Prostate gland (tissue), 2 donors: ENCODE data around the gene RNPEPL1. TPM values are rescaled to one million over a fixed set of nuclear protein-coding genes. Genes with fewer than 3 reads are reported as not detected.

Source experiments
- DNase-seq: peaks from one replicate; pipeline ENCODE4 v3.0.0-alpha.2; 2019; ENCODE audit warnings: low spot score
- H3K27ac ChIP-seq, 2 donors: fragments of 200-600 bp; sonication (generic); 2 replicates each; pipeline ENCODE4 v1.5.1; 2017 to 2019
- H3K27me3 ChIP-seq: fragments of 200-600 bp; sonication (generic); replicated peaks from 2 replicates; pipeline ENCODE4 v1.5.1; 2019; ENCODE audit not compliant: insufficient read depth
- H3K36me3 ChIP-seq, 2 donors: fragments of 200-600 bp; sonication (generic); 1 replicate in 1 of 2; 2 replicates in 1 of 2; pipeline versions ENCODE4 v1.5.1 to v1.8.1; 2017 to 2019
- H3K4me1 ChIP-seq: fragments of 200-600 bp; sonication (generic); replicated peaks from 2 replicates; pipeline ENCODE4 v1.5.1; 2019
- H3K4me3 ChIP-seq, 2 donors: fragments of 200-600 bp; sonication (generic); 2 replicates each; pipeline ENCODE4 v1.5.1; 2017 to 2019
- H3K9me3 ChIP-seq: fragments of 200-600 bp; sonication (generic); 2 replicates; pipeline ENCODE4 v1.5.1; 2017
- CTCF ChIP-seq, 4 experiments: fragments of 200-600 bp in 2 of 4; fragments of 450-650 bp in 2 of 4; sonication (generic) in 2 of 4; IDR thresholded peaks; 1 replicate in 3 of 4; 2 replicates in 1 of 4; pipeline ENCODE4 v1.5.1; 2016 to 2019; ENCODE audit warnings: antibody characterized with exemption in 4 of 4, mild to moderate bottlenecking in 2 of 4, moderate library complexity in 2 of 4
- POLR2A ChIP-seq: fragments of 450-650 bp; IDR thresholded peaks from one replicate; pipeline ENCODE4 v1.6.1; 2016; ENCODE audit warnings: antibody characterized with exemption, mild to moderate bottlenecking
- POLR2AphosphoS5 ChIP-seq: sonication (generic); formaldehyde crosslinking; IDR thresholded peaks from one replicate; pipeline ENCODE4 v1.6.1; 2017; ENCODE audit warnings: antibody characterized with exemption
- WGBS: methylation state at CpG from one replicate; pipeline ENCODE4 v1.1.5; 2018; 5-methylcytosine and 5-hydroxymethylcytosine counted together
- intact Hi-C: fragments of 100-400 bp; cut with DNase I; formaldehyde crosslinking; loops from one replicate; pipeline ENCODE4 v1.14.2; 2022
- total RNA-seq, 2 donors: library from RNA; depleted of rRNA; stranded (reverse); fragments of >200 nt; gene quantifications; one replicate each; pipeline ENCODE4 v1.1.0, GENCODE V29; 2016

RNPEPL1 gene
- total RNA-seq, 2 donors from 2014 or later: 36.9 to 94.7 TPM

- WGBS: 93% methylated on average over 7 of the region's 7 CpGs
Measured at GRCh38 chr2:240553956-240554480, 14.3 kb upstream of the RNPEPL1 start.

GRCh38 chr2:240554767-240555493 is 13.4 kb upstream of the RNPEPL1 start:
- intact Hi-C loops: no loop called here
- Histone ChIP-seq H3K27me3 (no peaks in the 10 kb centered on the region), H3K27ac (no peak overlapping the region), H3K4me3 (no peak overlapping the region), H3K9me3 (no peaks in the 10 kb centered on the region), H3K36me3 (no peaks in the 10 kb centered on the region), H3K4me1 (peaks cover 6% of the 10 kb centered on the region)
- 91% methylated on average over 17 of the region's 17 CpGs for WGBS
- TF ChIP-seq POLR2AphosphoS5 (no peak), CTCF (IDR thresholded peaks at IDR 0.05) (no peak), POLR2A (no peak)
- peak; percentile 2 for DNase-seq

More at GRCh38 chr2:240553956-240554480, 14.3 kb upstream of the RNPEPL1 start:
- Histone ChIP-seq H3K36me3 (no peaks in the 10 kb centered on the region), H3K27me3 (no peaks in the 10 kb centered on the region), H3K27ac (no peak overlapping the region), H3K4me1 (peaks cover 6% of the 10 kb centered on the region), H3K9me3 (no peaks in the 10 kb centered on the region), H3K4me3 (no peak overlapping the region)
- no peak for TF ChIP-seq POLR2A
- TF ChIP-seq POLR2AphosphoS5: no peak
- TF ChIP-seq CTCF (IDR thresholded peaks at IDR 0.05): no peak
- intact Hi-C loops: no loop called here
- DNase-seq: peak; percentile 2

GRCh38 chr2:240555541-240556250 is 12.6 kb upstream of the RNPEPL1 start:
- H3K4me3 ChIP-seq: no peak overlapping the region

GRCh38 chr2:240556553-240557100 is 11.7 kb upstream of the RNPEPL1 start:
- no peaks in the 10 kb centered on the region for H3K9me3 ChIP-seq
- no peaks in the 10 kb centered on the region for H3K36me3 ChIP-seq
- DNase-seq: peak; percentile 5
- H3K27me3 ChIP-seq: no peaks in the 10 kb centered on the region
- peaks cover 11% of the 10 kb centered on the region for H3K4me1 ChIP-seq
- TF ChIP-seq POLR2AphosphoS5 (no peak), POLR2A (no peak), CTCF (IDR thresholded peaks at IDR 0.05) (peak in 2 of 4 experiments; percentile 25 to 37)
- intact Hi-C loops: no loop called here
- H3K27ac ChIP-seq: no peak overlapping the region
- 56% methylated on average over 9 of the region's 9 CpGs for WGBS
- H3K4me3 ChIP-seq: no peak overlapping the region

More at GRCh38 chr2:240555541-240556250, 12.6 kb upstream of the RNPEPL1 start:
- Histone ChIP-seq H3K9me3 (no peaks in the 10 kb centered on the region), H3K27me3 (no peaks in the 10 kb centered on the region), H3K36me3 (no peaks in the 10 kb centered on the region), H3K27ac (no peak overlapping the region), H3K4me1 (peaks cover 6% of the 10 kb centered on the region)
- WGBS: 95% methylated on average over 15 of the region's 16 CpGs
- TF ChIP-seq POLR2AphosphoS5 (no peak), CTCF (IDR thresholded peaks at IDR 0.05) (no peak), POLR2A (no peak)
- intact Hi-C loops: no loop called here
- peak; percentile 3 for DNase-seq
